B cell (primary cell): ENCODE measurements around the gene NDUFS6.

Experiments used
- EZH2 ChIP-seq: IDR thresholded peaks from 2 replicates; pipeline ENCODE4 v1.6.1; 2012; ENCODE audit warnings: borderline replicate concordance, low read depth, mild to moderate bottlenecking, moderate library complexity, low read length; ENCODE audit not compliant: insufficient read depth, poor library complexity, severe bottlenecking
- TF ChIP-seq, protein P1 (sequence below): fragments of 200-600 bp; IDR thresholded peaks from one replicate; pipeline ENCODE4 v1.8.0; 2022; ENCODE audit warnings: antibody characterized with exemption, mild to moderate bottlenecking

DNA sequence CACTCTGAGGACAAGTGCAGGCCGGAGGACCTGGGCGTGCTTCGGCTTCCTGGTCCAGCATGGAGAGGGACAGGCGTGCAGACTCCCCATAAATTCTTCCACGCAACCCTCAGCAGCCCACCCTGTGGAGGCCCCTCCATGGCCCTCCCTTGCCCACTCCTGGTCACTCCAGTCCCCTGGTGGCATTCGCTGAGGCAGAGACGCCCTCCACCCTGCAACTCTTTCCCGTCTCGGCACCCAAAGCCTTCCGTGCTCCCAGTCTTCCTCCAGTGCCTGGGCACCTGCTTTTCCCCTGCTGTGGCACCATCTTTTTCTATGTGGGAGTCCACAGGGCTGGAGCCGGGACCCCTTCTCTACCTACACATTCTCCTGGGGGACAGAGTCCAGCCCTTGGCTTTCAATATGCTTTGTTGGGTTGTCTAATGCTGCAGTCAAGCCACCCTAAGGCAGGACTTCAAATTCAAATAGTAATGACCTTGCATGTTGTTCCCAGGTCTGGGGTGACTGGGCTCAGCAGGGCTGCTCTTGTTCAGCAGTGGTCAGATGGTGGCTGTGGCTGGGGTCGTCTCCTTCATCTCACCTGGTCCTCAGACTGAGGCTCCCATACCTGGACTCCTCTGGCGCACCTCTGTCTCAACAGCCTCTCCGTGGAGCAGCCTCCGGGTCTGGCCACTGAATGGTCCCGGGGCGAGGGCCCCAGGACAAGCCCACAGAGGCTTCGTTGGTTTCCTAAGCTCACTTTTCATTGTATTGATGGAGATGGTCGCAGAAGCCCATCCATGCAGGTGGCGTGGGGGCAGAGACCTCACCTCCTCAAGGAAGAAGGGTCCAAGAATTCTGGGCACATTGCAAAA lies 16.8 kb upstream of the NDUFS6 start:
- TF ChIP-seq, protein P1, sequence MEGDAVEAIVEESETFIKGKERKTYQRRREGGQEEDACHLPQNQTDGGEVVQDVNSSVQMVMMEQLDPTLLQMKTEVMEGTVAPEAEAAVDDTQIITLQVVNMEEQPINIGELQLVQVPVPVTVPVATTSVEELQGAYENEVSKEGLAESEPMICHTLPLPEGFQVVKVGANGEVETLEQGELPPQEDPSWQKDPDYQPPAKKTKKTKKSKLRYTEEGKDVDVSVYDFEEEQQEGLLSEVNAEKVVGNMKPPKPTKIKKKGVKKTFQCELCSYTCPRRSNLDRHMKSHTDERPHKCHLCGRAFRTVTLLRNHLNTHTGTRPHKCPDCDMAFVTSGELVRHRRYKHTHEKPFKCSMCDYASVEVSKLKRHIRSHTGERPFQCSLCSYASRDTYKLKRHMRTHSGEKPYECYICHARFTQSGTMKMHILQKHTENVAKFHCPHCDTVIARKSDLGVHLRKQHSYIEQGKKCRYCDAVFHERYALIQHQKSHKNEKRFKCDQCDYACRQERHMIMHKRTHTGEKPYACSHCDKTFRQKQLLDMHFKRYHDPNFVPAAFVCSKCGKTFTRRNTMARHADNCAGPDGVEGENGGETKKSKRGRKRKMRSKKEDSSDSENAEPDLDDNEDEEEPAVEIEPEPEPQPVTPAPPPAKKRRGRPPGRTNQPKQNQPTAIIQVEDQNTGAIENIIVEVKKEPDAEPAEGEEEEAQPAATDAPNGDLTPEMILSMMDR, result no peak
- no peak for TF ChIP-seq EZH2
